Measurements from ENCODE around the gene ATG4B.

ATG4B gene

DNA sequence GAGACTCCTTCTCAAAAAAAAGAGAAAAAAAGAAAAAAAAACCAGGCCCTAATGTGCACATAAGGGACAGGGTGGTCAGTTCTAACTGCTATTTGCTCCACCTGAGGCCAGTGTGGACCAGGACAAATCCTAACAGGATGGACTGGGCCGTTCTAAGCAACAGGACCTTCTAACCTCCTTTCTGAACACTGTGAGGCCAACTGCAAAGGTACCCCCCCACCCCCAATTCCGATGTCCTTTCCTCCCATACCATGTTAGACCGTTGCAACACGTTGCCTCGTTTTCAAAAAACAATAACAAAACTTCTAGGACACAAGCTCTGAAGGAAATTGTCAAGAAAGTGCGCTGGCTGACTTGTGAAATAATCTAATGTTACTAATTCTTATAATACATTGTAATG is 1.7 kb upstream of the ATG4B start:
- TF ChIP-seq, protein P1, sequence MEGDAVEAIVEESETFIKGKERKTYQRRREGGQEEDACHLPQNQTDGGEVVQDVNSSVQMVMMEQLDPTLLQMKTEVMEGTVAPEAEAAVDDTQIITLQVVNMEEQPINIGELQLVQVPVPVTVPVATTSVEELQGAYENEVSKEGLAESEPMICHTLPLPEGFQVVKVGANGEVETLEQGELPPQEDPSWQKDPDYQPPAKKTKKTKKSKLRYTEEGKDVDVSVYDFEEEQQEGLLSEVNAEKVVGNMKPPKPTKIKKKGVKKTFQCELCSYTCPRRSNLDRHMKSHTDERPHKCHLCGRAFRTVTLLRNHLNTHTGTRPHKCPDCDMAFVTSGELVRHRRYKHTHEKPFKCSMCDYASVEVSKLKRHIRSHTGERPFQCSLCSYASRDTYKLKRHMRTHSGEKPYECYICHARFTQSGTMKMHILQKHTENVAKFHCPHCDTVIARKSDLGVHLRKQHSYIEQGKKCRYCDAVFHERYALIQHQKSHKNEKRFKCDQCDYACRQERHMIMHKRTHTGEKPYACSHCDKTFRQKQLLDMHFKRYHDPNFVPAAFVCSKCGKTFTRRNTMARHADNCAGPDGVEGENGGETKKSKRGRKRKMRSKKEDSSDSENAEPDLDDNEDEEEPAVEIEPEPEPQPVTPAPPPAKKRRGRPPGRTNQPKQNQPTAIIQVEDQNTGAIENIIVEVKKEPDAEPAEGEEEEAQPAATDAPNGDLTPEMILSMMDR (IDR thresholded peaks at IDR 0.05; ENCODE audit: low read depth, low read length): no peak
- DNase-seq: no peak
- H3K4me3 ChIP-seq (ENCODE audit: low read depth, low read length): peak overlapping the region; percentile 66
- H3K27ac ChIP-seq: peak overlapping the region; percentile 97; the same call in 1 of the 2 replicates
- no peaks in the 10 kb centered on the region for H3K9me3 ChIP-seq (ENCODE audit: severe bottlenecking)
- H3K36me3 ChIP-seq: peaks cover 57% of the 10 kb centered on the region
- no peaks in the 10 kb centered on the region for H3K27me3 ChIP-seq (ENCODE audit: insufficient read depth, low read depth, severe bottlenecking)

DNA sequence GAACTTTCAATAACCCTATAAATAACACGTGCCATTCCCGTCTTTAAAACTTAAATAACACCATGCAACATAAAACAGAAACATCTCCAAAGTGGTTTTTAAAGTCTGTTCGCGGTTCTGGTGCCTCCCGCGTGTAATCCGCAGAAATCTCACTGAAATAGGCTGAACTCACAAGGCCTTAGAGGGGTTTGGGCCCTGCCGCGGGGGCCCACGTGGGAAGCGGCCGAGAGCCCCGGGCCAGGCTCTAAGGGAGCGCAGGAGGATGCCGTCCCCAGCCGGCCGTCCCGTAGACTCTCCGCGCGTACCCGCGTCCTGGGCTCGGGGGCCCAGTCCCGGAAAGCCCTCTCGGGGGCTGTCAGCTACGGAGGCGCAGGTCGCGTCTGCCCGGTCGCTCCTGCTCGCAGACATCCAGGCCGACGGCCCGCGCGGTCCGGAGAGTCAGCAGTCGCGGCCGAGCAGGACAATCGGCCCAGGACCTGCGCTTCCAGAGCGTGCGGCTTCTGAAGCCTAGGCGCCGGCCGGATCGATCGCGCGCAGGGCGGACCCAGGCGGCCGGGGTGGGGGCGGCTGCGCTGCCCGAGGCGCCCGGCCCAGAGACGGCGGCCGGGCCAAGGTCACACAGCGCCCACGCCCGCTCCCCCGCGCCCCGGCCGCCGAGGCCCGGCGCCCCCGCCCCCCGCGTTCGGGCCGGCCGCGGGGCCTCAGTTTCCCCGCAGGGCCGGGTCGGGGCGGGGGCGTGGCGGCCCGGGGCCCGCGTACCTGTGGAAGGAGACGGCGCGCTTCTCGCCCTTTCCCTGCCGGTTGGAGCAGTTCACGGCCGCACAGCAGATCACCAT is 1.1 kb upstream of the ATG4B start:
- H3K27me3 ChIP-seq (ENCODE audit: insufficient read depth, low read depth, severe bottlenecking): no peaks in the 10 kb centered on the region
- TF ChIP-seq, protein P1 (IDR thresholded peaks at IDR 0.05; ENCODE audit: low read depth, low read length): no peak
- H3K4me3 ChIP-seq (ENCODE audit: low read depth, low read length): peak overlapping the region; percentile 66
- peak overlapping the region; percentile 97 for H3K27ac ChIP-seq
- peak; percentile 36 for DNase-seq
- H3K9me3 ChIP-seq (ENCODE audit: severe bottlenecking): no peaks in the 10 kb centered on the region
- peaks cover 51% of the 10 kb centered on the region for H3K36me3 ChIP-seq

DNA sequence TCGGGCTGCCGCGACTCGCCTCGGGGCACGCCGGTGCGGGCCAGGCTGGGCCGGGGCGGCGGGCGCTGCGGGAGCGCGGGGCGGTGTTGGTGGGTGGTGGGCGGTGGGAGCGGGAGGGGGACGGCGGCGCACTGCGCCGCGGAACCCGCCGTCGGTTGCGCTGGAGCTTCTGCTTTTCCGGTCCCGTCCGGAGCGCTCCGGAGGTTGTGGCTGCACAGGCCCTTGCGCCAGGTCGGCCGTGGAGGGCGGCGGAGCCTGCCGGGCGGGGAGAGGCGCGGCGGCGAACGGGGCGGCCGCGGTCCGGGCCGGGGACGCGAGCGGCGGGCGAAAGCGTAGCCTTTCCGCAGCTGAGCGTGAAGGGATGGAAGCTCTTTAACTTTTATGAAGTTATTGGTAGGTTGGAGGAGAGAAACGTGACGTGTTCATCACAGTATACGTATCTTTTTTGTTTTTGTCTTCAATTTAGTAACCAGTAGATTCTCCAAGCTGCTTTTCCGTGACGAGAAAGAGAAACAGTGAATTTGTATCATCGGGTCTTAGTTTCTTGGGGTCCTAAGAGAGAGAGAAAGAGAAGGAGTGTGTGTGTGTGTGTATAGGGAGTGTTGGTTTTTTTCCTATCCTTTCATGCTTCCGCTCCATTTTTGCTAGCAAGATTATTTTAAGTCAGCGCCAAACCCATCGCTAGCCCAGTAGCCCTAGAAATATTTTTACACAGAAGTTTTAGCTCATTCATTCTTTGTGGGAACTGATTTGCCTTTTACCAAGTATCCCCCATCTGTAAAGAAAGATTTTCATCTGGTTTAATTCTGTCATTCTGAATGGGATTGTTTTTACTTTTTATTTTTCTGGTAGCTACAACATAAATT is 535 bp downstream of the ATG4B start:
- H3K36me3 ChIP-seq: peaks cover 38% of the 10 kb centered on the region
- DNase-seq: no peak
- H3K4me3 ChIP-seq (ENCODE audit: low read depth, low read length): peak overlapping the region; percentile 66
- peak overlapping the region; percentile 97 for H3K27ac ChIP-seq
- TF ChIP-seq, protein P1 (IDR thresholded peaks at IDR 0.05; ENCODE audit: low read depth, low read length): no peak
- H3K9me3 ChIP-seq (ENCODE audit: severe bottlenecking): no peaks in the 10 kb centered on the region
- H3K27me3 ChIP-seq (ENCODE audit: insufficient read depth, low read depth, severe bottlenecking): no peaks in the 10 kb centered on the region

DNA sequence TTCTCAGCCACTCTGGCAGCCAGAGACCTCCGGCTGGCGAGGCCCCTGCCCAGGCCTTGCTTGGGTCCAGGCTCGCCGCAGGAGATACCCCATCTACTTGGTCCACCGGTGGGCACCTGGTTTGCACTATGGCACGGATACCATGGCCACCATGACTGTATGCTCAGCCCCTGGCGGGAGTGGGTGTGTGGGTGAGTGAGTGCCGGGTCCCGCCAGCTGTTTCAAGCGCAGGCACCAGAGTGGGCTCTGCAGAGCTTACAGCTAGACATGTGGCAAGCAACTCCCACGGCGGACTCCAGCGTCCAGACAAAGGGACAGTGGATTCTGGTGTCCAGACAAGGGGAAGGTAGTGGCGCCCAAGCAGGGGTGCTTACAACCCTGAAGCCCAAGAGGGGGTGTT is 1.4 kb downstream of the ATG4B start:
- TF ChIP-seq, protein P1 (IDR thresholded peaks at IDR 0.05; ENCODE audit: low read depth, low read length): no peak
- H3K36me3 ChIP-seq: peaks cover 29% of the 10 kb centered on the region
- no peak overlapping the region for H3K4me3 ChIP-seq (ENCODE audit: low read depth, low read length)
- DNase-seq: no peak
- H3K27ac ChIP-seq: no peak overlapping the region
- no peaks in the 10 kb centered on the region for H3K9me3 ChIP-seq (ENCODE audit: severe bottlenecking)
- H3K27me3 ChIP-seq (ENCODE audit: insufficient read depth, low read depth, severe bottlenecking): no peaks in the 10 kb centered on the region

DNA sequence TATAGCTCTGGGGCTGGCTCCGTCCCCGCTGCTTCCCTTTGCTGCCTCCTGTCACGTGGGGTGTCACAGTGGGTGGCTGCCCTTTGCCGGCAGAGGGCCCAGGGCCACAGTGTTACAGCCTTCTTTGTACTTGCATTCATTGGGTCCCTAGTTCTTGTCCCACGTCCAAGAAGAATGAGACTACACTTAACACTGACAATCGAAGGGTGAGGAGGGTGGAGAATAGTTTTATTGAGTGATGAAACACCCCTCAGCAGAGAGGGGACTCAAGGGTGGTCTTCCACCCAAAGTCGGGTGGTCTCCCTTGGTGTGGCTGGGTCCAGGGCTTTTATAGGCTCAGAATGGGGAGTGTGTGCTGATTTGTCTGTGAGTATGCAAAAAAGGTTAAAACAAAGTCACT is 1.9 kb downstream of the ATG4B start:
- TF ChIP-seq, protein P1 (IDR thresholded peaks at IDR 0.05; ENCODE audit: low read depth, low read length): no peak
- DNase-seq: no peak
- Histone ChIP-seq H3K27ac (no peak overlapping the region), H3K4me3 (ENCODE audit: low read depth, low read length) (no peak overlapping the region), H3K27me3 (ENCODE audit: insufficient read depth, low read depth, severe bottlenecking) (no peaks in the 10 kb centered on the region), H3K9me3 (ENCODE audit: severe bottlenecking) (no peaks in the 10 kb centered on the region), H3K36me3 (peaks cover 24% of the 10 kb centered on the region)

Data from WERI-Rb-1 (cell line).